Osteoblast (primary cell): ENCODE measurements around the gene REXO2. TPM values are rescaled to one million over a fixed set of nuclear protein-coding genes. Genes with fewer than 3 reads are reported as not detected.
A peak's percentile ranks its signal among the peaks of the same experiment; 100 is the strongest.

ENCODE experiments used
- DNase-seq: peaks from one replicate; pipeline ENCODE4 v3.0.0; 2011; ENCODE audit warnings: low spot score, mixed read lengths; ENCODE audit not compliant: insufficient read length; ENCODE audit errors: missing footprints
- H2AFZ ChIP-seq: 2 replicates; pipeline ENCODE4 v1.6.0; 2011; ENCODE audit warnings: mild to moderate bottlenecking, low read length
- H3K27ac ChIP-seq: 2 replicates; pipeline ENCODE4 v1.5.1; 2011; ENCODE audit warnings: mild to moderate bottlenecking, low read depth, low read length, moderate library complexity
- H3K27me3 ChIP-seq: 2 replicates; pipeline ENCODE4 v1.6.0; 2012; ENCODE audit warnings: mild to moderate bottlenecking, control low read depth, inconsistent platforms, low read length, moderate library complexity; ENCODE audit not compliant: insufficient read depth
- H3K36me3 ChIP-seq: 2 replicates; pipeline ENCODE4 v1.5.1; 2011; ENCODE audit warnings: mild to moderate bottlenecking, low read length, control low read depth, moderate library complexity; ENCODE audit not compliant: insufficient read depth
- H3K4me1 ChIP-seq: 2 replicates; pipeline ENCODE4 v1.5.1; 2011; ENCODE audit warnings: mild to moderate bottlenecking, low read length, control low read depth, moderate library complexity; ENCODE audit not compliant: insufficient read depth
- H3K4me2 ChIP-seq: 2 replicates; pipeline ENCODE4 v1.6.0; 2011; ENCODE audit warnings: mild to moderate bottlenecking, low read length; ENCODE audit not compliant: insufficient read depth
- H3K4me3 ChIP-seq: fragments of 200-600 bp; sonication (generic); 3 replicates; pipeline ENCODE4 v1.5.1; 2012; ENCODE audit warnings: mild to moderate bottlenecking, low read length, inconsistent platforms; ENCODE audit not compliant: insufficient read depth
- H3K79me2 ChIP-seq: 2 replicates; pipeline ENCODE4 v1.6.0; 2012; ENCODE audit warnings: mild to moderate bottlenecking, low read length, control low read depth, inconsistent platforms; ENCODE audit not compliant: insufficient read depth
- H3K9me3 ChIP-seq: 2 replicates; pipeline ENCODE4 v1.5.1; 2011; ENCODE audit warnings: low read depth, low read length, control low read depth
- H4K20me1 ChIP-seq: 2 replicates; pipeline ENCODE4 v1.6.0; 2012; ENCODE audit warnings: mild to moderate bottlenecking, low read length, control low read depth; ENCODE audit not compliant: insufficient read depth
- CTCF ChIP-seq: IDR thresholded peaks from 2 replicates; pipeline ENCODE4 v1.5.1; 2011; ENCODE audit warnings: mild to moderate bottlenecking, low read depth, low read length, moderate library complexity; ENCODE audit errors: extremely low read depth
- total RNA-seq: library from RNA; depleted of rRNA; stranded (reverse); fragments of >200 nt; gene quantifications from 2 replicates; pipeline ENCODE4 v1.2.3, GENCODE V29; 2012

The REXO2 gene
- 177 and 203 TPM in 2 replicates for total RNA-seq

GRCh38 chr11:114439229-114440120 is at the start of gene REXO2:
REXO2 (plus strand) TSS chr11:114439467; CDS start chr11:114439529, 62 bp downstream.
- peak within 1 kb of the TSS; percentile 61 for H2AFZ ChIP-seq
- DNase-seq = peak; percentile 92
- H3K79me2 ChIP-seq = peaks cover 53% of the 10 kb centered on the region
- peaks cover 13% of the 10 kb centered on the region for H3K4me1 ChIP-seq
- no peaks in the 10 kb centered on the region for H3K27me3 ChIP-seq
- peaks cover 11% of the 10 kb centered on the region for H3K36me3 ChIP-seq
- H3K4me3 ChIP-seq = peak within 1 kb of the TSS; percentile 98
- no peaks in the 10 kb centered on the region for H3K9me3 ChIP-seq
- peak within 1 kb of the TSS; percentile 80 for H3K4me2 ChIP-seq
- H3K27ac ChIP-seq = peak within 1 kb of the TSS; percentile 79
- TF ChIP-seq CTCF = peak; percentile 22
- H4K20me1 ChIP-seq = peaks cover 12% of the 10 kb centered on the region

- Histone ChIP-seq H3K4me1 (peaks cover 7% of the 10 kb centered on the region), H3K27me3 (no peaks in the 10 kb centered on the region), H3K36me3 (no peaks in the 10 kb centered on the region), H4K20me1 (no peaks in the 10 kb centered on the region), H3K27ac (no peak overlapping the region), H3K4me3 (no peak overlapping the region), H3K9me3 (no peaks in the 10 kb centered on the region), H2AFZ (no peak overlapping the region), H3K4me2 (no peak overlapping the region), H3K79me2 (no peaks in the 10 kb centered on the region)
- peak; percentile 9 for DNase-seq
- TF ChIP-seq CTCF = no peak
Observed at GRCh38 chr11:114392735-114393667, 46.3 kb upstream of the REXO2 start.

- Histone ChIP-seq H3K36me3 (no peaks in the 10 kb centered on the region), H3K27ac (no peak overlapping the region), H3K4me2 (no peak overlapping the region), H3K79me2 (peaks cover 18% of the 10 kb centered on the region), H3K4me1 (peaks cover 24% of the 10 kb centered on the region), H4K20me1 (no peaks in the 10 kb centered on the region), H3K4me3 (no peak overlapping the region), H3K9me3 (no peaks in the 10 kb centered on the region), H2AFZ (no peak overlapping the region), H3K27me3 (no peaks in the 10 kb centered on the region)
- peak; percentile 44 for TF ChIP-seq CTCF
- DNase-seq = no peak
Observed at GRCh38 chr11:114395736-114396135, 43.5 kb upstream of the REXO2 start.
